ENCODE measurements around the gene RTTN.

- TF ChIP-seq SP1 (IDR thresholded peaks at IDR 0.05; ENCODE audit: low read depth, low read length) (no peak), CTCF (IDR thresholded peaks at IDR 0.05 in 2 of 3, conservative IDR thresholded peaks at IDR 0.05 in 1 of 3; ENCODE audit: control insufficient read depth in 2 of 3, extremely low read depth in 1 of 3, insufficient read depth in 1 of 3, low read depth in 3 of 3, low read length in 3 of 3) (no peak), RAD21 (IDR thresholded peaks at IDR 0.05; ENCODE audit: insufficient read depth, low read depth, low read length) (no peak), YY1 (IDR thresholded peaks at IDR 0.05; ENCODE audit: low read depth, low read length) (no peak), RFX5 (IDR thresholded peaks at IDR 0.05; ENCODE audit: low read depth, low read length) (no peak)
Observed at GRCh38 chr18:70246061-70246466, 40.6 kb upstream of the RTTN start.
